ENCODE results near the gene ARHGAP32. TPM values are rescaled to one million over a fixed set of nuclear protein-coding genes. Genes with fewer than 3 reads are reported as not detected.
A peak's percentile ranks its signal among the peaks of the same experiment; 100 is the strongest.

The ARHGAP32 gene
- total RNA-seq, 1 donor from 2014 or later, result 79.9 TPM

GRCh38 chr11:129117595-129118350 lies 74.4 kb downstream of the ARHGAP32 start:
- peak; percentile 89 for FAIRE-seq
- peak; percentile 17 to 27 for DNase-seq (ENCODE audit: low spot score in 2 of 2)

- DNase-seq (ENCODE audit: low spot score in 2 of 2) (no peak), FAIRE-seq (no peak)
Measured at GRCh38 chr11:129115652-129116586, 76.2 kb downstream of the ARHGAP32 start.

- FAIRE-seq (peak; percentile 50), DNase-seq (ENCODE audit: low spot score in 2 of 2) (no peak)
Measured at GRCh38 chr11:129109701-129110100, 82.4 kb downstream of the ARHGAP32 start.

- FAIRE-seq, result no peak
- no peak for DNase-seq (ENCODE audit: low spot score in 2 of 2)
Measured at GRCh38 chr11:129106788-129107187, 85.3 kb downstream of the ARHGAP32 start.

- FAIRE-seq (no peak), DNase-seq (ENCODE audit: low spot score in 2 of 2) (no peak)
Measured at GRCh38 chr11:129102756-129103155, 89.4 kb downstream of the ARHGAP32 start.

- no peak for DNase-seq (ENCODE audit: low spot score in 2 of 2)
- FAIRE-seq, result no peak
Measured at GRCh38 chr11:129102225-129102624, 89.9 kb downstream of the ARHGAP32 start.

GRCh38 chr11:129093283-129093682 lies 98.8 kb downstream of the ARHGAP32 start:
- DNase-seq (ENCODE audit: low spot score in 2 of 2) (no peak), FAIRE-seq (no peak)

- no peak for FAIRE-seq
Measured at GRCh38 chr11:129090056-129090455, 102.1 kb downstream of the ARHGAP32 start.

GRCh38 chr11:129089279-129089678 lies 102.8 kb downstream of the ARHGAP32 start:
- FAIRE-seq (no peak), DNase-seq (ENCODE audit: low spot score in 2 of 2) (no peak)

More at GRCh38 chr11:129090056-129090455, 102.1 kb downstream of the ARHGAP32 start:
- DNase-seq (ENCODE audit: low spot score in 2 of 2), result no peak

- FAIRE-seq (no peak), DNase-seq (ENCODE audit: low spot score in 2 of 2) (no peak)
Measured at GRCh38 chr11:129086976-129087375, 105.1 kb downstream of the ARHGAP32 start.

GRCh38 chr11:129077191-129077590 lies 114.9 kb downstream of the ARHGAP32 start:
- FAIRE-seq (no peak), DNase-seq (ENCODE audit: low spot score in 2 of 2) (no peak)

- FAIRE-seq (no peak), DNase-seq (ENCODE audit: low spot score in 2 of 2) (no peak)
Measured at GRCh38 chr11:129075757-129076156, 116.4 kb downstream of the ARHGAP32 start.

- no peak for DNase-seq (ENCODE audit: low spot score in 2 of 2)
- FAIRE-seq, result no peak
Measured at GRCh38 chr11:129067454-129067853, 124.7 kb downstream of the ARHGAP32 start.

GRCh38 chr11:129066229-129066628 lies 125.9 kb downstream of the ARHGAP32 start:
- no peak for DNase-seq (ENCODE audit: low spot score in 2 of 2)
- no peak for FAIRE-seq

- DNase-seq (ENCODE audit: low spot score in 2 of 2) (no peak), FAIRE-seq (no peak)
Measured at GRCh38 chr11:129063118-129063517, 129.0 kb downstream of the ARHGAP32 start.

- DNase-seq (ENCODE audit: low spot score in 2 of 2) (no peak), FAIRE-seq (no peak)
Measured at GRCh38 chr11:129061492-129062230, 130.5 kb downstream of the ARHGAP32 start.

- no peak for DNase-seq (ENCODE audit: low spot score in 2 of 2)
- no peak for FAIRE-seq
Measured at GRCh38 chr11:129056916-129057315, 135.2 kb downstream of the ARHGAP32 start.

GRCh38 chr11:129055196-129055595 lies 136.9 kb downstream of the ARHGAP32 start:
- FAIRE-seq (no peak), DNase-seq (ENCODE audit: low spot score in 2 of 2) (no peak)

- DNase-seq (ENCODE audit: low spot score in 2 of 2) (no peak), FAIRE-seq (no peak)
Measured at GRCh38 chr11:129048911-129049310, 143.2 kb downstream of the ARHGAP32 start.

- no peak for FAIRE-seq
Measured at GRCh38 chr11:129045150-129045549, 147.0 kb downstream of the ARHGAP32 start.

GRCh38 chr11:129042503-129042902 lies 149.6 kb downstream of the ARHGAP32 start:
- no peak for DNase-seq (ENCODE audit: low spot score in 2 of 2)
- no peak for FAIRE-seq

More at GRCh38 chr11:129045150-129045549, 147.0 kb downstream of the ARHGAP32 start:
- DNase-seq (ENCODE audit: low spot score in 2 of 2), result no peak

Data from frontal cortex (tissue), 4 donors.